Measurements from ENCODE around the gene IFNAR2. TPM values are rescaled to one million over a fixed set of nuclear protein-coding genes. Genes with fewer than 3 reads are reported as not detected.
"Not testable (repeated sequence)": the region's sequence is repeated elsewhere in the genome, so short reads cannot be mapped to it uniquely, and the experiment has no call there.

The IFNAR2 gene
- total RNA-seq, 4 donors from 2014 or later, result 3.3 to 6.5 (median 3.8) TPM

DNA sequence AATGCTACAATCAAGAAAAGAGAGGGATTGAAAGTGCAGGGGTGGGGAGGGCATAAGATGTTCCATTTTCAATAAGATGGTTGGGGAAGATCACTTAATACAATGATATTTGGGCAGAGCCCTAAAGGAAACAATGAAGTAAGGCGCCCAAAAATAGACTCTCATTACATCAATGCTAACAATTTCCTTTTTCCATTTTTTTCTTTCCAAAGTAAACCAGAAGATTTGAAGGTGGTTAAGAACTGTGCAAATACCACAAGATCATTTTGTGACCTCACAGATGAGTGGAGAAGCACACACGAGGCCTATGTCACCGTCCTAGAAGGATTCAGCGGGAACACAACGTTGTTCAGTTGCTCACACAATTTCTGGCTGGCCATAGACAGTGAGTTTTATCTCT, 16.8 kb downstream of the IFNAR2 start:
- TF ChIP-seq POLR2AphosphoS5 (IDR thresholded peaks at IDR 0.05), result no peak
- no peak for TF ChIP-seq POLR2A (IDR thresholded peaks at IDR 0.05)
- TF ChIP-seq, protein P1, sequence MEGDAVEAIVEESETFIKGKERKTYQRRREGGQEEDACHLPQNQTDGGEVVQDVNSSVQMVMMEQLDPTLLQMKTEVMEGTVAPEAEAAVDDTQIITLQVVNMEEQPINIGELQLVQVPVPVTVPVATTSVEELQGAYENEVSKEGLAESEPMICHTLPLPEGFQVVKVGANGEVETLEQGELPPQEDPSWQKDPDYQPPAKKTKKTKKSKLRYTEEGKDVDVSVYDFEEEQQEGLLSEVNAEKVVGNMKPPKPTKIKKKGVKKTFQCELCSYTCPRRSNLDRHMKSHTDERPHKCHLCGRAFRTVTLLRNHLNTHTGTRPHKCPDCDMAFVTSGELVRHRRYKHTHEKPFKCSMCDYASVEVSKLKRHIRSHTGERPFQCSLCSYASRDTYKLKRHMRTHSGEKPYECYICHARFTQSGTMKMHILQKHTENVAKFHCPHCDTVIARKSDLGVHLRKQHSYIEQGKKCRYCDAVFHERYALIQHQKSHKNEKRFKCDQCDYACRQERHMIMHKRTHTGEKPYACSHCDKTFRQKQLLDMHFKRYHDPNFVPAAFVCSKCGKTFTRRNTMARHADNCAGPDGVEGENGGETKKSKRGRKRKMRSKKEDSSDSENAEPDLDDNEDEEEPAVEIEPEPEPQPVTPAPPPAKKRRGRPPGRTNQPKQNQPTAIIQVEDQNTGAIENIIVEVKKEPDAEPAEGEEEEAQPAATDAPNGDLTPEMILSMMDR (IDR thresholded peaks at IDR 0.05), result no peak
- TF ChIP-seq EP300 (IDR thresholded peaks at IDR 0.05), result no peak
- whole genome bisulfite sequencing, result 87% methylated on average over 5 of the region's 5 CpGs

GRCh38 chr21:33246963-33247362, 17.2 kb downstream of the IFNAR2 start:
- Histone ChIP-seq H3K4me1 (peaks cover 6% of the 10 kb centered on the region), H3K27me3 (no peaks in the 10 kb centered on the region), H3K27ac (no peak overlapping the region), H3K36me3 (peaks cover 61% of the 10 kb centered on the region), H3K9me3 (no peaks in the 10 kb centered on the region), H3K4me3 (no peak overlapping the region)
- WGBS, result 97% methylated on average over 7 of the region's 7 CpGs
- DNase-seq (ENCODE audit: low spot score in 2 of 2), result no peak
- TF ChIP-seq POLR2AphosphoS5 (IDR thresholded peaks at IDR 0.05), result no peak
- TF ChIP-seq, protein P1 (IDR thresholded peaks at IDR 0.05), result no peak
- TF ChIP-seq POLR2A (IDR thresholded peaks at IDR 0.05), result no peak
- no peak for TF ChIP-seq EP300 (IDR thresholded peaks at IDR 0.05)

More for the DNA sequence above, 16.8 kb downstream of the IFNAR2 start:
- H3K4me1 ChIP-seq, result peaks cover 6% of the 10 kb centered on the region
- no peak overlapping the region for H3K4me3 ChIP-seq
- no peak for DNase-seq (ENCODE audit: low spot score in 2 of 2)
- H3K9me3 ChIP-seq, result no peaks in the 10 kb centered on the region
- H3K36me3 ChIP-seq, result peaks cover 57% of the 10 kb centered on the region
- no peaks in the 10 kb centered on the region for H3K27me3 ChIP-seq
- H3K27ac ChIP-seq, result no peak overlapping the region

GRCh38 chr21:33247599-33247998, 17.9 kb downstream of the IFNAR2 start:
- peaks cover 6% of the 10 kb centered on the region for H3K4me1 ChIP-seq
- H3K4me3 ChIP-seq, result no peak overlapping the region
- no peaks in the 10 kb centered on the region for H3K9me3 ChIP-seq
- no peak overlapping the region for H3K27ac ChIP-seq
- TF ChIP-seq POLR2AphosphoS5 (IDR thresholded peaks at IDR 0.05) (no peak), POLR2A (IDR thresholded peaks at IDR 0.05) (no peak), EP300 (IDR thresholded peaks at IDR 0.05) (no peak)
- TF ChIP-seq, protein P1 (IDR thresholded peaks at IDR 0.05), result no peak
- no peak for DNase-seq (ENCODE audit: low spot score in 2 of 2)
- 71% methylated on average over 6 of the region's 6 CpGs for WGBS
- H3K36me3 ChIP-seq, result peaks cover 67% of the 10 kb centered on the region
- no peaks in the 10 kb centered on the region for H3K27me3 ChIP-seq

DNA sequence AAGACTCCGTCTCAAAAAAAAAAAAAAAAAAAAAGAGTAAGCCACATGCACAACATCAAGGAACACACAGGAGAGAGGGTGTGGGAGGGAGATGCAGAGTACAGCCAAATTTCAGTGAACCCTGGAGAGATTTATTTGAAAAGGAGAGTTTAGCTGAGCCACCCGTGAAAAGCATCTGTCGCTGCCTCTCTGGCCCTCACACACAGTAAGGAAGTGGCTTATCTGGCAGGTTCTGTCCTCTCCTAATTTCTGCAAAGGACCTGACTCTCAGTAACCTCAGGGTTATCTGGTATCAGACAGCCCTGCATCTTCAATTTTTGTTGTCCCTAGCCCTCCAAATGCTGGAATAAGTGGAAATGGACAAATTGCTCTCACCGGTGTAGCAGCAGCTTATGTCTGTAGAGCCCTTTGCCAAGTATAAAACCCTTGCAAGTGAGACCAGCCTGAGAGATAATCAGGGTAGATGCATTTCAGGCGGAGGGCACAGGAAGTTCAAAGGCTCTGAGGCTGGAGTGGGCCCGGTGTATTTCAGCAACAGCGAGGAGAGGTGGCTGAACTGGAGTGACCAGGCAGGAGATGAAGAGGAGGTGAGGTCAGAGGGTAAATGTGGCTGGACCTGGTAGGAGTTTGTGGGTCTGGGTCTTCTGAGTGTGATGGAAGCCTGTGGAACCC, 19.7 kb downstream of the IFNAR2 start:
- TF ChIP-seq POLR2AphosphoS5 (IDR thresholded peaks at IDR 0.05) (no peak), POLR2A (IDR thresholded peaks at IDR 0.05) (no peak), EP300 (IDR thresholded peaks at IDR 0.05) (no peak)
- TF ChIP-seq, protein P1 (IDR thresholded peaks at IDR 0.05), result no peak
- 82% methylated on average over 7 of the region's 7 CpGs for WGBS

GRCh38 chr21:33251119-33251518, 21.4 kb downstream of the IFNAR2 start:
- whole genome bisulfite sequencing, result 88% methylated on average over 2 of the region's 2 CpGs
- Histone ChIP-seq H3K4me3 (no peak overlapping the region), H3K36me3 (peaks cover 74% of the 10 kb centered on the region), H3K27ac (no peak overlapping the region), H3K27me3 (no peaks in the 10 kb centered on the region), H3K4me1 (no peaks in the 10 kb centered on the region), H3K9me3 (no peaks in the 10 kb centered on the region)
- TF ChIP-seq, protein P1 (IDR thresholded peaks at IDR 0.05), result no peak
- TF ChIP-seq POLR2AphosphoS5 (IDR thresholded peaks at IDR 0.05), result no peak
- no peak for TF ChIP-seq EP300 (IDR thresholded peaks at IDR 0.05)
- no peak for TF ChIP-seq POLR2A (IDR thresholded peaks at IDR 0.05)
- DNase-seq (ENCODE audit: low spot score in 2 of 2), result no peak

More for the DNA sequence above, 19.7 kb downstream of the IFNAR2 start:
- peaks cover 84% of the 10 kb centered on the region for H3K36me3 ChIP-seq
- peaks cover 3% of the 10 kb centered on the region for H3K4me1 ChIP-seq
- H3K27ac ChIP-seq, result no peak overlapping the region
- no peak overlapping the region for H3K4me3 ChIP-seq
- DNase-seq (ENCODE audit: low spot score in 2 of 2), result no peak
- H3K27me3 ChIP-seq, result no peaks in the 10 kb centered on the region
- no peaks in the 10 kb centered on the region for H3K9me3 ChIP-seq

DNA sequence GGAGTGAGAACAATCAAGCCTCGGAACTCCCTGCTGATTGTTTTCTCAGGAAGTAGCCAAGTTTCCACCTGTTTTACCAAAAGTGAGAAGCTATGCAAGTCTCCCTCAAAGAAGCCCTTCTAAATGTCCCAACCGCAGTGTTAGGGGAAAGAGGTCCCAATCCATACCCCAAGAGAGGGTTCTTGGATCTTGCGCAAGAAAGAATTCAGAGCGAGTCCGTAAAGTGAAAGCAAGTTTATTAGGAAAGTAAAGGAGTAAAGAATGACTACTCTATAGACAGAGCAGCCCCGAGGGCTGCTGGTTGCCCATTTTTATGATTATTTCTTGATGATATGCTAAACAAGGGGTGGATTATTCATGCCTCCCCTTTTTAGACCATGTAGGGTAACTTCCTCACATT, 23.6 kb downstream of the IFNAR2 start:
- H3K27ac ChIP-seq; H3K4me1 ChIP-seq; H3K9me3 ChIP-seq; H3K4me3 ChIP-seq; H3K27me3 ChIP-seq; DNase-seq (ENCODE audit: low spot score in 2 of 2): not testable (repeated sequence)
- WGBS, result 85% methylated on average over 6 of the region's 6 CpGs
- H3K36me3 ChIP-seq, result peaks cover 66% of the 10 kb centered on the region

Measured in suprapubic skin (tissue), 4 donors.